Activated T-cell treated with anti-CD3 and anti-CD28 coated beads, Interleukin-2, amount 50 U/mL, for 48 hours (primary cell): ENCODE results near the gene POLDIP3.

Source experiments
- DNase-seq, 2 experiments: peaks; one replicate each; pipeline ENCODE4 v3.0.0-alpha.2; 2020

Gene POLDIP3

GRCh38 chr22:42614312-42615091 lies at the start of gene POLDIP3:
Gene POLDIP3 (minus strand): TSS chr22:42614883. CDS start chr22:42614857, 26 bp downstream.
- peak; percentile 98 to 99 for DNase-seq

- DNase-seq, result peak; percentile 90 to 92
Observed at GRCh38 chr22:42661985-42662831, 47.5 kb upstream of the POLDIP3 start.

GRCh38 chr22:42656578-42656977 lies 41.9 kb upstream of the POLDIP3 start:
- DNase-seq, result no peak

- DNase-seq, result no peak
Observed at GRCh38 chr22:42655693-42656092, 41.0 kb upstream of the POLDIP3 start.

GRCh38 chr22:42654436-42655073 lies 39.9 kb upstream of the POLDIP3 start:
- no peak for DNase-seq

- DNase-seq, result no peak
Observed at GRCh38 chr22:42653999-42654398, 39.3 kb upstream of the POLDIP3 start.

GRCh38 chr22:42651134-42651533 lies 36.5 kb upstream of the POLDIP3 start:
- DNase-seq, result no peak

- peak; percentile 87 to 90 for DNase-seq
Observed at GRCh38 chr22:42649246-42650099, 34.8 kb upstream of the POLDIP3 start, which contains the start of gene CYB5R3. Gene CYB5R3 (minus strand): TSS chr22:42649392. CDS start chr22:42649315, 77 bp downstream.

- DNase-seq, result peak; percentile 58 to 62
Observed at GRCh38 chr22:42648368-42649245, 33.9 kb upstream of the POLDIP3 start.

GRCh38 chr22:42648017-42648367 lies 33.3 kb upstream of the POLDIP3 start:
- no peak for DNase-seq

- no peak for DNase-seq
Observed at GRCh38 chr22:42646569-42647525, 32.2 kb upstream of the POLDIP3 start.

GRCh38 chr22:42645938-42646568 lies 31.4 kb upstream of the POLDIP3 start:
- no peak for DNase-seq

GRCh38 chr22:42645341-42645937 lies 30.8 kb upstream of the POLDIP3 start:
- DNase-seq, result no peak

- no peak for DNase-seq
Observed at GRCh38 chr22:42644422-42645340, 30.0 kb upstream of the POLDIP3 start.

- DNase-seq, result no peak
Observed at GRCh38 chr22:42643634-42644421, 29.1 kb upstream of the POLDIP3 start.

- no peak for DNase-seq
Observed at GRCh38 chr22:42642806-42643633, 28.3 kb upstream of the POLDIP3 start.
